NT2/D1 (cell line): ENCODE data around the gene MTMR3.

Source experiments
- YY1 ChIP-seq: IDR thresholded peaks from 2 replicates; pipeline ENCODE4 v1.6.1; 2011; ENCODE audit not compliant: insufficient read length, insufficient read depth
- ZNF274 ChIP-seq: IDR thresholded peaks from 2 replicates; pipeline ENCODE4 v1.6.1; 2011; ENCODE audit warnings: mild to moderate bottlenecking, low read depth, low read length

- TF ChIP-seq ZNF274 (no peak), YY1 (no peak)
Observed at GRCh38 chr22:30027791-30028190, 144.8 kb downstream of the MTMR3 start.
